OCI-LY7 (cell line): ENCODE results near the gene BMP8A. TPM values are rescaled to one million over a fixed set of nuclear protein-coding genes. Genes with fewer than 3 reads are reported as not detected.

Source experiments
- BruUV-seq: library from RNA; stranded (reverse); fragments of 400-500 nt; replicated peaks from 2 replicates; lab custom pipeline; 2021; lab: Mats Ljungman, UMichigan
- CTCF ChIA-PET: fragments of 300-600 bp; sonication (Branson Sonifier 250); formaldehyde crosslinking; loops from one replicate; lab custom pipeline; 2022; ENCODE audit warnings: antibody characterized with exemption; ENCODE audit not compliant: unreplicated experiment; lab: Charles Lee
- POLR2A ChIA-PET: fragments of 300-600 bp; sonication (Branson Sonifier 250); formaldehyde crosslinking; loops from one replicate; lab custom pipeline; 2022; ENCODE audit warnings: antibody characterized with exemption; lab: Charles Lee
- DNase-seq: peaks from one replicate; pipeline ENCODE4 v3.0.0-alpha.2; 2015; ENCODE audit warnings: low spot score
- H2AFZ ChIP-seq: fragments of 200-600 bp; sonication (generic), shearing (Covaris generic); 2 replicates; pipeline ENCODE4 v1.6.1; 2014; ENCODE audit warnings: mild to moderate bottlenecking, antibody characterized with exemption, low read length, moderate library complexity
- H3K27ac ChIP-seq: fragments of 200-600 bp; sonication (generic); 2 replicates; pipeline ENCODE4 v1.5.1; 2014; ENCODE audit warnings: mixed run types, low read depth, mild to moderate bottlenecking, moderate library complexity, low read length, inconsistent platforms; ENCODE audit not compliant: poor library complexity, severe bottlenecking
- H3K36me3 ChIP-seq: fragments of 200-600 bp; sonication (generic); 2 replicates; pipeline ENCODE4 v1.6.1; 2014; ENCODE audit warnings: mild to moderate bottlenecking, antibody characterized with exemption, low read length, moderate library complexity, mixed read lengths; ENCODE audit not compliant: insufficient read depth
- H3K4me1 ChIP-seq: fragments of 200-600 bp; sonication (generic); 2 replicates; pipeline ENCODE4 v1.5.1; 2014; ENCODE audit warnings: mild to moderate bottlenecking, low read length; ENCODE audit not compliant: insufficient read depth, poor library complexity, severe bottlenecking
- H3K4me2 ChIP-seq: fragments of 200-600 bp; sonication (generic); 2 replicates; pipeline ENCODE4 v1.6.1; 2014; ENCODE audit warnings: mild to moderate bottlenecking, low read length
- H3K4me3 ChIP-seq: fragments of 200-600 bp; sonication (generic); 2 replicates; pipeline ENCODE4 v1.5.1; 2014; ENCODE audit warnings: mild to moderate bottlenecking, low read depth, low read length; ENCODE audit not compliant: poor library complexity, severe bottlenecking
- H3K79me2 ChIP-seq: fragments of 200-600 bp; sonication (generic); 2 replicates; pipeline ENCODE4 v1.6.1; 2016; ENCODE audit warnings: low read depth, mild to moderate bottlenecking, low read length, moderate library complexity, mixed read lengths; ENCODE audit not compliant: insufficient read depth
- H3K9me2 ChIP-seq: fragments of 200-600 bp; sonication (generic); 2 replicates; pipeline ENCODE4 v1.6.1; 2016; ENCODE audit warnings: mild to moderate bottlenecking, low read length, mixed read lengths; ENCODE audit not compliant: insufficient read depth
- H3K9me3 ChIP-seq: fragments of 200-600 bp; sonication (generic); 2 replicates; pipeline ENCODE4 v1.6.1; 2014; ENCODE audit warnings: mild to moderate bottlenecking, mixed run types, low read length, mixed read lengths
- H4K20me1 ChIP-seq: fragments of 200-600 bp; sonication (generic); 2 replicates; pipeline ENCODE4 v1.6.1; 2014; ENCODE audit warnings: mild to moderate bottlenecking, antibody characterized with exemption, low read length, moderate library complexity, mixed read lengths; ENCODE audit not compliant: insufficient read depth
- CTCF ChIP-seq: fragments of 200-600 bp; sonication (generic); conservative IDR thresholded peaks from 2 replicates; pipeline ENCODE4 v1.5.1; 2014; ENCODE audit warnings: mild to moderate bottlenecking, antibody characterized with exemption, low read length, moderate library complexity, mixed read lengths
- EZH2phosphoT487 ChIP-seq: fragments of 200-600 bp; sonication (generic); IDR thresholded peaks from 2 replicates; pipeline ENCODE4 v1.6.1; 2018; ENCODE audit warnings: low read depth, borderline replicate concordance, mild to moderate bottlenecking, mixed run types, antibody characterized with exemption, low read length, moderate library complexity, mixed read lengths
- intact Hi-C: fragments of 100-400 bp; cut with micrococcal nuclease; formaldehyde crosslinking; loops from one replicate; pipeline ENCODE4 v1.10.0; 2022; ENCODE audit not compliant: unreplicated experiment
- total RNA-seq, 2 experiments: library from RNA; depleted of rRNA in 1 of 2; stranded (reverse); fragments of >200 nt in 1 of 2; shearing (Covaris generic) in 1 of 2; gene quantifications; 2 replicates each; pipeline ENCODE4 v1.2.3, GENCODE V29; 2014 to 2022

Gene BMP8A
- total RNA-seq, 2 experiments from 2014 or later = 0.32 to 0.44 TPM

GRCh38 chr1:39524591-39525365 lies 33.3 kb downstream of the BMP8A start:
- DNase-seq = no peak
- ChIA-PET CTCF (no interaction called here), POLR2A (interaction anchor here (0.7 kb wide), 1 partner anchor 250 kb away, joined by 3 read pairs; no protein-coding TSS in a partner anchor)
- peaks cover 29% of the 10 kb centered on the region for H3K4me1 ChIP-seq
- intact Hi-C loops = no loop called here
- no peak for TF ChIP-seq EZH2phosphoT487
- no peak for TF ChIP-seq CTCF
- H3K79me2 ChIP-seq = no peaks in the 10 kb centered on the region
- BruUV-seq = no TSS peak
- no peaks in the 10 kb centered on the region for H3K9me3 ChIP-seq
- H3K36me3 ChIP-seq = peaks cover 40% of the 10 kb centered on the region; the same call in 1 of the 2 replicates
- H2AFZ ChIP-seq = no peak overlapping the region
- H3K4me2 ChIP-seq = peak overlapping the region; percentile 47; the same call in 1 of the 2 replicates
- peak overlapping the region; percentile 24 for H3K27ac ChIP-seq
- H3K4me3 ChIP-seq = no peak overlapping the region
- no peaks in the 10 kb centered on the region for H4K20me1 ChIP-seq
- H3K9me2 ChIP-seq = no peaks in the 10 kb centered on the region

DNA sequence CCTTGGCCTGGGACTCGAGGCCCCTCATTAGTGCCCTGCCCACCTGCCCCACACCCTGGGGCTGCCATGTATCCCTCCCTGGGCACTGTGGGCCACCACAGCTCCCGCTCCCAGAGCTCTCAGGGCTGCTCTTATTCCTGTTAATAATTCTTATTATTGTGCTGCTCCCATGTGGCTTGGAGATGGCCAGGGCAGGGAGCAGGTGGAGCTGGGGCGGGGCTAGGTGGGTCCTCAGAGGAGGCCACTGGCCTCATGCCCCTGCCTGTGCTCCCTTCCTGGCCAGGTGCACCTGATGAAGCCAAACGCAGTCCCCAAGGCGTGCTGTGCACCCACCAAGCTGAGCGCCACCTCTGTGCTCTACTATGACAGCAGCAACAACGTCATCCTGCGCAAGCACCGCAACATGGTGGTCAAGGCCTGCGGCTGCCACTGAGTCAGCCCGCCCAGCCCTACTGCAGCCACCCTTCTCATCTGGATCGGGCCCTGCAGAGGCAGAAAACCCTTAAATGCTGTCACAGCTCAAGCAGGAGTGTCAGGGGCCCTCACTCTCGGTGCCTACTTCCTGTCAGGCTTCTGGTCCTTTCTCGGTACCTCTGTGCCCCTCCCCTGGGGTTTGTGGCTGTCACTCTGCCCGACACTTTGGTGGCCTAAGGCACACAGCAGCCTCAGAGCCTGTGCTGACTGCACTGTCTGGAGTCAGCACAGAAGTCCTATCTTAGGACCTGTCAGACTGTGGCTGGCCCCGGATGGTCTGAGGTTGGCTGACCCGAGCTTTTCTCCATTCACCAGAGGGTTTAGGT lies 34.1 kb downstream of the BMP8A start:
- TF ChIP-seq EZH2phosphoT487 (no peak), CTCF (no peak)
- Histone ChIP-seq H3K9me2 (no peaks in the 10 kb centered on the region), H4K20me1 (no peaks in the 10 kb centered on the region), H3K36me3 (peaks cover 45% of the 10 kb centered on the region; the same call in 1 of the 2 replicates), H3K27ac (peak overlapping the region; percentile 41), H3K4me2 (peak overlapping the region; percentile 47), H3K4me1 (peaks cover 29% of the 10 kb centered on the region), H3K9me3 (no peaks in the 10 kb centered on the region), H3K4me3 (no peak overlapping the region), H3K79me2 (no peaks in the 10 kb centered on the region), H2AFZ (no peak overlapping the region)
- CTCF ChIA-PET = interaction anchor here (0.6 kb wide), 1 partner anchor 376 kb away, joined by 4 read pairs; the partner anchor contains the start of gene MYCL
- POLR2A ChIA-PET = interaction anchor here (1.0 kb wide), 1 partner anchor 55 kb away, joined by 3 read pairs; no protein-coding TSS in a partner anchor
- DNase-seq = peak; percentile 89
- no TSS peak for BruUV-seq
- intact Hi-C loops = no loop called here
